Tibial nerve (tissue), 3 donors: Measurements from ENCODE around the gene AFF3.

ENCODE experiments used
- CTCF ChIP-seq, 5 experiments: fragments of 200-600 bp in 3 of 5; fragments of 450-650 bp in 2 of 5; sonication (generic) in 3 of 5; IDR thresholded peaks; one replicate each; pipeline ENCODE4 v1.5.1; 2016 to 2019; ENCODE audit warnings: antibody characterized with exemption in 5 of 5, mild to moderate bottlenecking in 3 of 5, moderate library complexity in 2 of 5
- POLR2A ChIP-seq, 2 donors: fragments of 450-650 bp; IDR thresholded peaks; one replicate each; pipeline ENCODE4 v1.6.1; 2017; ENCODE audit warnings: antibody characterized with exemption in 2 of 2, mild to moderate bottlenecking in 2 of 2, moderate library complexity in 2 of 2

DNA sequence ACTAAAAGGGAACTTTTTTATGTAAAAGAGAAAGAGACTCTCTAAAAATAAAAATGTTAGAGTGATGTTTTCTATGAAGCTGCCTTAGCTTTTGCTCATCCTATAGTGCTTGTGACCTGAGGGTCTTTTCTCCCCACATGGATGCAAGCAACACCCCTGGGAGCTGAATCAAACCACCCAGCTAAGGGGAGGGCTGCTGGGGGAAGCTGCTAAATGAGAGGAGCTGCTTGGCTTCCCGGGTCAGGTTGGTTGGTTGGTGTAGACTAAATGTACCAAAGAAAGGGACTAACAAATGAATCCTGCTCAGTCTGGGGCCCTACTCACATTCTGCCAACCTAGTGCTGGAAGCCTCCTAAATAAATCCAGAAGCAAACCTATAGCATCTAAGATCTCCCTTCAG, 35.0 kb downstream of the AFF3 start:
- TF ChIP-seq POLR2A (IDR thresholded peaks at IDR 0.05) (no peak), CTCF (IDR thresholded peaks at IDR 0.05) (no peak)
